ENCODE measurements around the gene MICAL1.

DNA sequence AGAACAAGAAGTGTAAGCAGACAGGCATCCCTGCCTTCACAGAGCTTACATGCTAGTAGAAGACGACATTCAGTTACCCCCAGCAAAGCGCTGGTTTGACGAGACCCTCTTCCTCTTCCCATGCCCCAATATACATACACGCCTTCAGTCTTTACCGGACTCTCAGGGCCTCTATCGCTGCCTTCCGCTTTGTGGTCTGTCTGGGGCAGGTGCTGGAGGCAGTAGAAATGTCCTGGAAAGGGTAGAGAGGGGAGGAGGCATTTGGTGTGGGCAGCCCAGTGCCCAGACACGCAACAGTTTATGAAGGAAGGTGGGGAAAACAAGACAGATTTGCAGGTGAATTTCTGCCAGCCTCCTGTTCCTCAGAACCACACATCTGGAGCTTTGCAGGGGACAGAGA lies 9.0 kb downstream of the MICAL1 start:
- TF ChIP-seq CTCF (IDR thresholded peaks at IDR 0.05) (no peak), EP300 (IDR thresholded peaks at IDR 0.05) (no peak), POLR2A (IDR thresholded peaks at IDR 0.05) (no peak), POLR2AphosphoS5 (IDR thresholded peaks at IDR 0.05) (no peak)
